Osteoblast (primary cell): ENCODE data around the gene CALM3. TPM values are rescaled to one million over a fixed set of nuclear protein-coding genes. Genes with fewer than 3 reads are reported as not detected.

Experiments used
- DNase-seq: peaks from one replicate; pipeline ENCODE4 v3.0.0; 2011; ENCODE audit warnings: low spot score, mixed read lengths; ENCODE audit not compliant: insufficient read length; ENCODE audit errors: missing footprints
- H2AFZ ChIP-seq: 2 replicates; pipeline ENCODE4 v1.6.0; 2011; ENCODE audit warnings: mild to moderate bottlenecking, low read length
- H3K27ac ChIP-seq: 2 replicates; pipeline ENCODE4 v1.5.1; 2011; ENCODE audit warnings: mild to moderate bottlenecking, low read depth, low read length, moderate library complexity
- H3K27me3 ChIP-seq: 2 replicates; pipeline ENCODE4 v1.6.0; 2012; ENCODE audit warnings: mild to moderate bottlenecking, control low read depth, inconsistent platforms, low read length, moderate library complexity; ENCODE audit not compliant: insufficient read depth
- H3K36me3 ChIP-seq: 2 replicates; pipeline ENCODE4 v1.5.1; 2011; ENCODE audit warnings: mild to moderate bottlenecking, low read length, control low read depth, moderate library complexity; ENCODE audit not compliant: insufficient read depth
- H3K4me1 ChIP-seq: 2 replicates; pipeline ENCODE4 v1.5.1; 2011; ENCODE audit warnings: mild to moderate bottlenecking, low read length, control low read depth, moderate library complexity; ENCODE audit not compliant: insufficient read depth
- H3K4me2 ChIP-seq: 2 replicates; pipeline ENCODE4 v1.6.0; 2011; ENCODE audit warnings: mild to moderate bottlenecking, low read length; ENCODE audit not compliant: insufficient read depth
- H3K4me3 ChIP-seq: fragments of 200-600 bp; sonication (generic); 3 replicates; pipeline ENCODE4 v1.5.1; 2012; ENCODE audit warnings: mild to moderate bottlenecking, low read length, inconsistent platforms; ENCODE audit not compliant: insufficient read depth
- H3K79me2 ChIP-seq: 2 replicates; pipeline ENCODE4 v1.6.0; 2012; ENCODE audit warnings: mild to moderate bottlenecking, low read length, control low read depth, inconsistent platforms; ENCODE audit not compliant: insufficient read depth
- H3K9me3 ChIP-seq: 2 replicates; pipeline ENCODE4 v1.5.1; 2011; ENCODE audit warnings: low read depth, low read length, control low read depth
- H4K20me1 ChIP-seq: 2 replicates; pipeline ENCODE4 v1.6.0; 2012; ENCODE audit warnings: mild to moderate bottlenecking, low read length, control low read depth; ENCODE audit not compliant: insufficient read depth
- CTCF ChIP-seq: IDR thresholded peaks from 2 replicates; pipeline ENCODE4 v1.5.1; 2011; ENCODE audit warnings: mild to moderate bottlenecking, low read depth, low read length, moderate library complexity; ENCODE audit errors: extremely low read depth
- total RNA-seq: library from RNA; depleted of rRNA; stranded (reverse); fragments of >200 nt; gene quantifications from 2 replicates; pipeline ENCODE4 v1.2.3, GENCODE V29; 2012

Gene CALM3
- total RNA-seq, 1 donor = 124 TPM

GRCh38 chr19:46654621-46655152, 53.6 kb downstream of the CALM3 start:
- Histone ChIP-seq H4K20me1 (peaks cover 2% of the 10 kb centered on the region), H3K4me2 (no peak overlapping the region), H3K4me1 (peaks cover 8% of the 10 kb centered on the region), H3K36me3 (no peaks in the 10 kb centered on the region), H3K79me2 (no peaks in the 10 kb centered on the region), H3K27me3 (peaks cover 2% of the 10 kb centered on the region), H3K9me3 (no peaks in the 10 kb centered on the region), H3K27ac (no peak overlapping the region), H3K4me3 (no peak overlapping the region), H2AFZ (peak overlapping the region; percentile 3)
- TF ChIP-seq CTCF = no peak
- DNase-seq = peak; percentile 76

- H3K4me3 ChIP-seq = no peak overlapping the region
- no peak for DNase-seq
- H3K4me2 ChIP-seq = no peak overlapping the region
- no peaks in the 10 kb centered on the region for H3K9me3 ChIP-seq
- no peaks in the 10 kb centered on the region for H3K79me2 ChIP-seq
- H2AFZ ChIP-seq = no peak overlapping the region
- no peaks in the 10 kb centered on the region for H3K36me3 ChIP-seq
- no peak for TF ChIP-seq CTCF
- H4K20me1 ChIP-seq = peaks cover 2% of the 10 kb centered on the region
- H3K27me3 ChIP-seq = peaks cover 6% of the 10 kb centered on the region
- peaks cover 20% of the 10 kb centered on the region for H3K4me1 ChIP-seq
- H3K27ac ChIP-seq = no peak overlapping the region
Measured at GRCh38 chr19:46656541-46656940, 55.4 kb downstream of the CALM3 start.

GRCh38 chr19:46659151-46660007, 58.2 kb downstream of the CALM3 start:
- no peaks in the 10 kb centered on the region for H3K36me3 ChIP-seq
- peak; percentile 94 for DNase-seq
- no peaks in the 10 kb centered on the region for H3K79me2 ChIP-seq
- H3K27ac ChIP-seq = no peak overlapping the region
- H3K4me3 ChIP-seq = peak overlapping the region; percentile 74
- peak overlapping the region; percentile 88 for H3K4me2 ChIP-seq
- H3K9me3 ChIP-seq = no peaks in the 10 kb centered on the region
- H3K27me3 ChIP-seq = peaks cover 6% of the 10 kb centered on the region
- peaks cover 23% of the 10 kb centered on the region for H3K4me1 ChIP-seq
- no peak for TF ChIP-seq CTCF
- peaks cover 2% of the 10 kb centered on the region for H4K20me1 ChIP-seq
- H2AFZ ChIP-seq = peak overlapping the region; percentile 92

GRCh38 chr19:46660008-46660517, 58.9 kb downstream of the CALM3 start:
- H3K4me1 ChIP-seq = peaks cover 23% of the 10 kb centered on the region
- H3K4me3 ChIP-seq = peak overlapping the region; percentile 74
- no peaks in the 10 kb centered on the region for H3K36me3 ChIP-seq
- H3K27me3 ChIP-seq = peaks cover 6% of the 10 kb centered on the region
- peak overlapping the region; percentile 88 for H3K4me2 ChIP-seq
- TF ChIP-seq CTCF = no peak
- no peaks in the 10 kb centered on the region for H3K9me3 ChIP-seq
- no peak for DNase-seq
- H2AFZ ChIP-seq = peak overlapping the region; percentile 92
- no peaks in the 10 kb centered on the region for H3K79me2 ChIP-seq
- no peak overlapping the region for H3K27ac ChIP-seq
- peaks cover 2% of the 10 kb centered on the region for H4K20me1 ChIP-seq
